OCI-M2 (cell line): ENCODE data around the gene KRTAP2-3.
"Not testable (repeated sequence)": the region's sequence is repeated elsewhere in the genome, so short reads cannot be mapped to it uniquely, and the experiment has no call there.

ENCODE experiments used
- DNase-seq: peaks from one replicate; lab custom pipeline; 2025; ENCODE audit not compliant: unreplicated experiment; lab: John Stamatoyannopoulos, UW

KRTAP2-3 gene

GRCh38 chr17:41037853-41038350 is 22.0 kb downstream of the KRTAP2-3 start:
- no peak for DNase-seq

- DNase-seq: not testable (repeated sequence)
Measured at GRCh38 chr17:41034346-41034935, 25.5 kb downstream of the KRTAP2-3 start, which contains the start of gene KRTAP1-3. KRTAP1-3 (minus strand) TSS chr17:41034874; CDS start chr17:41034821, 53 bp downstream.

DNA sequence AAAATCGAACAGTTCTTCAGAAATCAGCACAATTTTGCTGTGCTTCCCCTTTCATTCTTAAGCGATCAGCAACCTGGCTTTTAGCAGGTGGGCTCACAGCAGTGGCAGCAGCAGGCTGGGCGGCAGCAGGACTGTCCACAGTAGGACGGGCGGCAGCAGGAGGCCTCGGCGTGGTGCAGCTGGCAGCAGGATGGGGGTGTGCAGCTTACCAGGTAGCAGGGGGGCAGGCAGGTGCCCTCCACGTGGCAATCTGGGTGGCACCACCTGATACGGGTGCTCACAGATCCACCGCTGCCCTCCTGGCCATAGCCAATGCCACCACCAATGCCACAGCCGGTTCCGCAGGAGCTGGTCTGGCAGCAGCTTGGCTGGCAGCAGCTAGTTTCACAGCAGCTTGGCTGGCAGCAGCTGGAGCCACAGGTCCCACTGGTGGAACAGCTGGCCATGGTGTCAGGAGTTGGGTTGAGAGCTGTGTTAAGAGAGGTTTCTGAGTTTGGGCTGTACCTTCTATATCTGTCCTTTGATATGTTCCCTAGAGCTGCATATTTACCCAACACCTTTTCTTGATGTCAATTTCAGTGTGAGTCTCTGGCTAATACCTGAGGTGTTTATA is 30.2 kb downstream of the KRTAP2-3 start, which contains the start of gene KRTAP1-4:
KRTAP1-4 (minus strand) TSS at position 563 of the 613 bp plus-strand sequence; CDS start at position 446, 117 bp downstream.
- DNase-seq: no peak

- DNase-seq: no peak
Measured at GRCh38 chr17:41026715-41027471, 33.0 kb downstream of the KRTAP2-3 start, which contains the start of gene KRTAP1-5. KRTAP1-5 (minus strand) TSS chr17:41027208; CDS start chr17:41027155, 53 bp downstream.

GRCh38 chr17:41024697-41025096 is 35.2 kb downstream of the KRTAP2-3 start:
- DNase-seq: no peak

DNA sequence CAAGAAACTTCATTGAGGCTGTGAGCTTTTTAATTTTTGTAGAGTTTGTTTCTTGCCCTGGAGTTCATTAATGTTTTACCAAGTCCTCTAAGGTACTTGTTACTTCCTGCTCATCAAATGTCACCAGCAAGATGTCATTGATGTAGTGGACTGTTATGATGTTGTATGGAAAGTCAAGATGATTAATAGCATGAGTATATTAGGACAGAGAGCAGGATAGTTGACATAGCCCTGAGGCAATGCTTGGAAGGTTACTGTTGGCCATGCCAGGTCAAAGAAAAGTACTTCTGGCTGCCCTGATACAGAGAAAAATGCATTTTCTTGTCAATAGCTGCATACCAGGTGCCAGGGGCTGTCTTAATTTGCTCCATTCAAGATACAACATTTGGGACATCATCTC is 39.6 kb downstream of the KRTAP2-3 start:
- DNase-seq: no peak

DNA sequence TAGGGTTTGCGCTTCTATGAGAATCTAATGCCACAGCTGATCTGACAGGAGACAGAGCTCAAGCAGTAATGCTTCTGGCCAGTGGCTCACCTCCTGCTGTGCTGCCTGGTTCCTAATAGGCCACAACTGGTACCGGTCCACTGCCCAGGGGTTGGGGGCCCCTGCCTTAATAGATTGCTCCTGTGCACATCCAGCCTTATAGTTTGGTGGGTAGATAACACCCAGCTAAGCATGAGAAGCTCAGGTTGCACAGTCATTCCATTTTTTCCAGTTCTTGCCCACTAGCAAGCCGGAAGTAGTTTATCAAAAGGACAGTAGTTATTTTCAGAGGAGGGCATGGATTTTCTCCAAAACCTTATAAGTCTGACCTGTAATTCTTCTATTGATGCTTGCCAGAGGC is 40.5 kb downstream of the KRTAP2-3 start:
- DNase-seq: no peak

GRCh38 chr17:41018541-41018940 is 41.4 kb downstream of the KRTAP2-3 start:
- no peak for DNase-seq

DNA sequence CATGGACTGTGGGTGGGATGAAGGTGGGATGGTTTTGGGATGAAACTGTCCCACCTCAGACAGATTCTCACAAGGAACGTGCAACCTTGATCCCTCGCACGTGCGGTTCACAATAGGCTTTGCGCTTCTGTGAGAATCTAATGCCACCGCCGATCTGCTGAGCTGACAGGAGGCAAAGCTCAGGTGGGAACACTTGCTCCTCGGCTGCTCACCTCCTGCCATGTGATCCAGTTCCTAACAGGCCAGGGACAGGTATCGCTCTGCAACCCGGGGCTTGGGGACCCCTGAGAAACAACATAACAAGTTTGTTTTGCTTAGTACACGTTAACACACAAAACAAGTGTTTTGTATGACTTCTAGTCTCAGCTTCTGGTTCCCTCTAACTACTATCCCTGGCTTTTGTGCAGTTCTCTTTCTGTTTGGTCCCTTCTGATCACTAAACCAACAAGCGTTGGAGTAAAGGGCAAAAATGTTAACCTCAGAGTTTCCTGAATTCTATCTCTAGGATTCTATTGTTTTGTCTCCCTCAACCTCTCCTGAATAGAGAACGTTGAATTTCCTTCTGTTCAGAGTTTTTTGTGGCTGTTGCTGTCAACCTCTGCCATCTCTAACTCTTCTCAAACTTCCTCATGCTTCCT is 43.2 kb downstream of the KRTAP2-3 start:
- no peak for DNase-seq

- DNase-seq: no peak
Measured at GRCh38 chr17:41015454-41015853, 44.5 kb downstream of the KRTAP2-3 start.

GRCh38 chr17:41013606-41014005 is 46.3 kb downstream of the KRTAP2-3 start:
- DNase-seq: no peak

- no peak for DNase-seq
Measured at GRCh38 chr17:41013181-41013580, 46.7 kb downstream of the KRTAP2-3 start.

DNA sequence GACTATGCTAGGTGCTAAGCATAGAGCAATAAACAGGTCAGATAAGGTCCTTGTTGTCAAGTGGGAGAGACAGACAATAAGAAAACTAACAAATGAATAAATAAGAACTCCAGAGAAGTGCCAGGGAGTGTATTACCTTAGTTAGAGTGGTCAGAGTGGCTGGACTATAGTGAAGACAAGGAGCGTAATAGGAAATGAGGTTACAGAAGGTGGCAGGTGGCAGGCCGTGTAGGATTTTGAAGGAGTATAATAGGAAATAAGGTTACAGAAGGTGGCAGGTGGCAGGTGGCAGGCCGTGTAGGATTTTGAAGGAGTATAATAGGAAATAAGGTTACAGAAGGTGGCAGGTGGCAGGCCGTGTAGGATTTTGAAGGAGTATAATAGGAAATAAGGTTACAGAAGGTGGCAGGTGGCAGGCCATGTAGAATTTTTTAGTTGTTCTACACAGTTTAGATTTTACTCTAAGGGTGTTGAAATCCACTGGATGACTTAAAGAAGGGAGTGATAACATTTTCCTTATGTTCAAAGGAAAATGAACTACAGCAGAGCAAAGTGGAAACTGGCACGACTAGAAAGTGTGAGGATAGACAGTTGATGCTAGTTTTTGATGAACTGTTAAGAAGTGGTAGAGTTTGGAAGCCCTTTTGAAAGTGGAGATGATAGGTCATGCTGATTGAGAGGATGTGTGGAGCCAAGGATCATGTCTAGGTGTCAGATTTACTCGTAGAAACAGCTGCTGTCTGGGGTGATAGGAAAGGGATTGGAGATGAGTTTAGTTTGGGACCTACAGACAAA is 47.4 kb downstream of the KRTAP2-3 start:
- no peak for DNase-seq

DNA sequence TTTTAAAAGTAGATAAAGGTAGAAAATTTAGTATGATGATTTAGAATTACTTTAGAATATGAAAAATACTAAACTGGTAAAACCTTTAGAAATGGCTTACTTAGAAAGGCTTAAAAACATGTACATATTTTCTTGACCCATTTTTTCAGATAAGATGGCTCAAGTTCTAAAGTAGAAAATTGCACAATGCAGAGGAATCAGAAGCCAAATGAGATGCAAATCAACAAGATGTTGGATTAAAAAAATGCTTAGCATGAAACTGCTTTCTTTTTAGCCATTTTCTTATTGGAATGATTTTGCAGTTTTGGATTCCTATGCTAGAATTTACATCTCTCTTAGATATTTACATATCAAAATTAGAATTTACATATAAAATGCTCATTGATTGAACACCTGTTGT is 49.5 kb downstream of the KRTAP2-3 start:
- no peak for DNase-seq

DNA sequence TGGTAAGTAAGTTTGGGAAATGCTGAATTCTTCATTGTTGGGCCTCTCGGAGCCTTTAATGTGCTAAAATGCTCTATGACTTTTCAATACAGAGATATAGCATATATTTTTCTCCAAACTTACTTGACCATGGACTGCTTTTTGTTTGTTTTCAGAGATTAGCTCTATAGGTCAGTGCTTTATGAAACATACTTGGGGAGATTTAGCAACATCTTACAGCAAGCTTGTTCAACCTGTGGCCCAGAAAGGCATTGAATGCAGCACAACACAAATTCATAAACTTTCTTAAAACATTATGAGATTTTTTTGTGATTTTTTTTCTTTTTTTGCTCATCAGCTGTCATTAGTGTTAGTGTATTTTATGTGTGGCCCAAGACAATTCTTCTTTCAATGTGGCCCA is 50.0 kb downstream of the KRTAP2-3 start:
- no peak for DNase-seq

- DNase-seq: no peak
Measured at GRCh38 chr17:41009301-41009760, 50.6 kb downstream of the KRTAP2-3 start.
